ENCODE data around the gene SMARCB1.

The SMARCB1 gene

GRCh38 chr22:23874871-23875270, 88.1 kb downstream of the SMARCB1 start:
- TF ChIP-seq CTCF (conservative IDR thresholded peaks at IDR 0.05), result no peak
- H3K27ac ChIP-seq, result no peak overlapping the region

- no peak overlapping the region for H3K27ac ChIP-seq
- TF ChIP-seq CTCF (conservative IDR thresholded peaks at IDR 0.05), result no peak
These were observed 89.0 kb downstream of the SMARCB1 start for GRCh38 chr22:23875801-23876200.

GRCh38 chr22:23877566-23877965, 90.8 kb downstream of the SMARCB1 start:
- TF ChIP-seq CTCF (conservative IDR thresholded peaks at IDR 0.05), result no peak

GRCh38 chr22:23878219-23878618, 91.5 kb downstream of the SMARCB1 start:
- no peak overlapping the region for H3K27ac ChIP-seq
- TF ChIP-seq CTCF (conservative IDR thresholded peaks at IDR 0.05), result no peak

More at GRCh38 chr22:23877566-23877965, 90.8 kb downstream of the SMARCB1 start:
- H3K27ac ChIP-seq, result no peak overlapping the region

GRCh38 chr22:23882370-23882769, 95.6 kb downstream of the SMARCB1 start:
- no peak overlapping the region for H3K27ac ChIP-seq
- TF ChIP-seq CTCF (conservative IDR thresholded peaks at IDR 0.05), result no peak

- H3K27ac ChIP-seq, result no peak overlapping the region
- no peak for TF ChIP-seq CTCF (conservative IDR thresholded peaks at IDR 0.05)
These were observed 96.9 kb downstream of the SMARCB1 start for GRCh38 chr22:23883658-23884057.

GRCh38 chr22:23884140-23884539, 97.4 kb downstream of the SMARCB1 start:
- no peak for TF ChIP-seq CTCF (conservative IDR thresholded peaks at IDR 0.05)
- no peak overlapping the region for H3K27ac ChIP-seq

All from VCaP (cell line).